HG03442 (cell line): ENCODE measurements around the gene SEC14L6.
"Not testable (repeated sequence)": the region's sequence is repeated elsewhere in the genome, so short reads cannot be mapped to it uniquely, and the experiment has no call there.

Experiments used
- ATAC-seq: cut with Tn5 transposase; IDR thresholded peaks from one replicate; pipeline ENCODE4 v1.9.1; 2021; ENCODE audit warnings: mild to moderate bottlenecking, moderate library complexity; ENCODE audit not compliant: unreplicated experiment

Gene SEC14L6

GRCh38 chr22:30546616-30547015 lies at the start of gene SEC14L6:
TSS of gene SEC14L6 (minus strand) at chr22:30546741. CDS start at chr22:30546682, 59 bp downstream.
- ATAC-seq: no peak

- no peak for ATAC-seq
Observed at GRCh38 chr22:30596199-30596598, 49.7 kb upstream of the SEC14L6 start.

- ATAC-seq: not testable (repeated sequence)
Observed at GRCh38 chr22:30592360-30592713, 45.8 kb upstream of the SEC14L6 start.

GRCh38 chr22:30591588-30592359 lies 45.2 kb upstream of the SEC14L6 start, which contains the start of gene PES1:
TSS of gene PES1 (minus strand) at chr22:30591910. CDS start at chr22:30591833, 77 bp downstream.
- ATAC-seq: peak; percentile 98

- no peak for ATAC-seq
Observed at GRCh38 chr22:30591191-30591587, 44.6 kb upstream of the SEC14L6 start.

- no peak for ATAC-seq
Observed at GRCh38 chr22:30586414-30586813, 39.9 kb upstream of the SEC14L6 start.

GRCh38 chr22:30584441-30584840 lies 37.9 kb upstream of the SEC14L6 start:
- ATAC-seq: no peak

GRCh38 chr22:30582788-30583545 lies 36.4 kb upstream of the SEC14L6 start:
- no peak for ATAC-seq

GRCh38 chr22:30582051-30582450 lies 35.5 kb upstream of the SEC14L6 start:
- no peak for ATAC-seq

GRCh38 chr22:30580896-30581295 lies 34.4 kb upstream of the SEC14L6 start:
- ATAC-seq: no peak

GRCh38 chr22:30578481-30578880 lies 31.9 kb upstream of the SEC14L6 start:
- ATAC-seq: no peak

- ATAC-seq: no peak
Observed at GRCh38 chr22:30575859-30576258, 29.3 kb upstream of the SEC14L6 start.

GRCh38 chr22:30574997-30575671 lies 28.6 kb upstream of the SEC14L6 start:
- no peak for ATAC-seq

GRCh38 chr22:30574095-30574981 lies 27.8 kb upstream of the SEC14L6 start, which contains the start of gene GAL3ST1:
TSS of gene GAL3ST1 (minus strand) at chr22:30574665. CDS start at chr22:30557392, 17,273 bp downstream.
- no peak for ATAC-seq

- no peak for ATAC-seq
Observed at GRCh38 chr22:30573594-30574094, 27.1 kb upstream of the SEC14L6 start.

GRCh38 chr22:30572840-30573593 lies 26.5 kb upstream of the SEC14L6 start:
- no peak for ATAC-seq

- no peak for ATAC-seq
Observed at GRCh38 chr22:30572210-30572609, 25.7 kb upstream of the SEC14L6 start.

GRCh38 chr22:30569674-30570202 lies 23.2 kb upstream of the SEC14L6 start:
- no peak for ATAC-seq

- ATAC-seq: no peak
Observed at GRCh38 chr22:30568137-30568805, 21.7 kb upstream of the SEC14L6 start.
